ENCODE results near the gene UQCRC1.

UQCRC1 gene

GRCh38 chr3:48585411-48585810 lies 24.0 kb downstream of the UQCRC1 start:
- no peak for TF ChIP-seq GATA3 (IDR thresholded peaks at IDR 0.05; ENCODE audit: low read depth, low read length)
- TF ChIP-seq GATA2 (IDR thresholded peaks at IDR 0.05; ENCODE audit: low read depth, low read length), result no peak

DNA sequence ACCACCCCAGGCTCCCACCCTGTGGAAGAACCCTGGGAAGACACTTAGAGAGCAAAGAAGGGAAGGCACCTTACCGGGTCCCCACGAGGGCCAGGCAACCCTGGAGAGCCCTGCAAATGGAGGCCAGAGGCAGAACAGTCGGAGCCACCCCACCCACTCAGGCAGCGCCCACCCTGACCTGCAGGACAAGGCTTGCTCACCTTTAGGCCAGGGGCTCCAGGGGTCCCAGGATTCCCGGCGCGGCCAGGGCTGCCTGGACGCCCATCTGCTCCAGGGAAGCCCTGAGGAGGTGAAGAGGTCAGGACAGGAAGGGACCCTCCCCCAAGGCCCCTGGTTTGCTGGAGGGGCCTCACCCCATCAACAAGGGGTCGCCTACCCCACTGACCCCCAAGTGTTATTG lies 24.6 kb downstream of the UQCRC1 start:
- TF ChIP-seq GATA3 (IDR thresholded peaks at IDR 0.05; ENCODE audit: low read depth, low read length) (no peak), GATA2 (IDR thresholded peaks at IDR 0.05; ENCODE audit: low read depth, low read length) (no peak)

GRCh38 chr3:48581621-48582481 lies 27.6 kb downstream of the UQCRC1 start:
- TF ChIP-seq GATA3 (IDR thresholded peaks at IDR 0.05; ENCODE audit: low read depth, low read length) (no peak), GATA2 (IDR thresholded peaks at IDR 0.05; ENCODE audit: low read depth, low read length) (no peak)

GRCh38 chr3:48576647-48577046 lies 32.8 kb downstream of the UQCRC1 start:
- TF ChIP-seq GATA3 (IDR thresholded peaks at IDR 0.05; ENCODE audit: low read depth, low read length) (no peak), GATA2 (IDR thresholded peaks at IDR 0.05; ENCODE audit: low read depth, low read length) (no peak)

- TF ChIP-seq GATA3 (IDR thresholded peaks at IDR 0.05; ENCODE audit: low read depth, low read length) (no peak), GATA2 (IDR thresholded peaks at IDR 0.05; ENCODE audit: low read depth, low read length) (no peak)
These were observed 34.1 kb downstream of the UQCRC1 start for GRCh38 chr3:48575366-48575765.

DNA sequence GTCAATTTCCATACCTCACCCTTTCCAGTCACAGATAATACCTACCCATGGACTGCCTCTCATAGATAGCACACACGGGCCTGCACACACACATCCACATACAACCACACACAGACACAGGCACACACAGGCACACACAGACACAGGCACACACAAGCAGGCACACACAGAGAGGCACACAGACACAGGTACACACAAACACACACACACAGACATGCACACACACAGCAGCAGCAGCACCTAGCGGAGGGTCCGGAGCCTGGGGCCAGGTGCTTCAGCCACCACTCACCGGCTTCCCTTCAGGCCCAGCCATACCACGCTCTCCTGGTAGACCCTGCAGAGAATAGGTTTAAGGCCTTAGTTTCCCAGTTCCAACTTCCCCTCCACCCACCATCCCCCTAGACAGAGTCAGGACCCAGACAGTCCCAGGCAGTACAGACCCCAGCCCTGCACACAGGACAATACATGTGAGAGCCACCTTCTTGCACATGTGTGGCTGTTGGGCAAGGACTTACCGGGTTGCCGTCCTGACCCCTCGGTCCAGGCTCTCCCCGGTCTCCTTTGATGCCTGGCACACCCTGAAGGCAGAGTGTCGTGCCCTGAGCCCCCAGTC lies 35.4 kb downstream of the UQCRC1 start:
- no peak for TF ChIP-seq GATA2 (IDR thresholded peaks at IDR 0.05; ENCODE audit: low read depth, low read length)

DNA sequence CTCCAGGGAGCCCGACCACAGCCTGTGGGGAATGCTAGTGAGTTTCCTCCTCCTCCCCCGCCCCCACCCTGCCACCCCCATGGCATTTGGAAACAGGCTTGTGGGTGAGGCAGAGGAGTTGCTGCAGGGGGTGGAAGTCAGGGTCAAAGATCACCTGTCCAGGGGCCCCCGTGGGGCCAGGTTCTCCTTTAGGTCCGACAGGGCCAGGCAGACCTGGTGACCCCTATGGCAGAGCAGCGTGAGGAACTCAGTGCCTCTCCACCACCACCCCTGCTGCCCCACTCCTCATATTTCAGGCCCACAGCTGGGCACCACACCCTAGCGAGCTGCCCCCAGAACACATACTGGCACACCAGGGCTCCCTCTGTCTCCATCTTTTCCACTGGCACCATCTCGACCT lies 36.9 kb downstream of the UQCRC1 start:
- TF ChIP-seq GATA3 (IDR thresholded peaks at IDR 0.05; ENCODE audit: low read depth, low read length) (no peak), GATA2 (IDR thresholded peaks at IDR 0.05; ENCODE audit: low read depth, low read length) (no peak)

DNA sequence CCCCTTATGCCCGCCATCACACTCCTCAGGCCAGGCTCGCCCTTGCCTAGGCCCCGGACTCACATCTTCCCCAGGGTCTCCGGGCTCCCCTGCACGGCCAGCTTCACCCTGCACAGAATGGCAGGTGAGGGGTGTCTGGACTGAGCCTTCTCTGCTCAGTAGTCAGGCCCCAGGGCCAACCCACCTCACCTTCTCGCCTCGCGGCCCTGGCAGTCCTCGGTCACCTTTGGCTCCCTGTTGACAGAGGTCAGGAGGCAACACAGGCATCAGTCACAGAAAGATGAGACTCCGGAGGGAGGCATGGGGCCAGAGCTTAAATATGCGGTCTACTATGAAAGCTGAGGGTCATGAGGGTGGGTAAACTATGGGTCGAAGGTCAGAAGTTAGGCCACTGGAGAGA lies 37.5 kb downstream of the UQCRC1 start:
- TF ChIP-seq GATA2 (IDR thresholded peaks at IDR 0.05; ENCODE audit: low read depth, low read length), result no peak
- no peak for TF ChIP-seq GATA3 (IDR thresholded peaks at IDR 0.05; ENCODE audit: low read depth, low read length)

DNA sequence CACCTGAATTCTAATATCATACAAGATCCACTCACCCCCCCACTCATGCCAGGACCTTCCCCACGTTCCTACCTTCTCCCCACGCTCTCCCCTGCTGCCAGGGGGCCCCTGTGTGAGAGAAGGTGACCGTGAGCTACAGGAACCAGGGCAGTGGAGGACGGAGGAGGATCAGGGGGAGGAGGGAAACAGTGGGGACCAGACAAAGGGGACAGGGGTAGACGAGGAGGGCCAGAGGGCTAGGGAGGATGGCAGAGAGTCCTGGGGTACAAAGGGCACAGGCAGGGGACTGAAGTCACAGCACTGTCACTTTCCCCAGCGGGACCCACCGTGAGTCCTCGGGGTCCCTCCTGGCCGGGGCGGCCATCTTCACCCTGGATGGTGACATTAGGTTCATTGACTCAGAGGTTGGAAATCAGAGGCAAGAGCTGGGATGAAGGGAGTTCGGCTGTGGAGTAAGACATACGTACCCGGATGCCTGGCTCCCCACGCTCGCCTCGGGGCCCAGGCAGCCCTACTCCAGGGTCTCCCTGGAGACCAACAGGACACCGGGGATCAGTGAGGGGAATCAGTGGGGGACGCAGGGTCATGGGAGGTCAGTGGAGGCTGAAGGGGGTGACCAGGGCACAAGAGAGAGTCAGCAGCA lies 39.5 kb downstream of the UQCRC1 start:
- TF ChIP-seq GATA3 (IDR thresholded peaks at IDR 0.05; ENCODE audit: low read depth, low read length) (no peak), GATA2 (IDR thresholded peaks at IDR 0.05; ENCODE audit: low read depth, low read length) (no peak)

GRCh38 chr3:48569400-48569799 lies 40.0 kb downstream of the UQCRC1 start:
- TF ChIP-seq GATA3 (IDR thresholded peaks at IDR 0.05; ENCODE audit: low read depth, low read length), result no peak
- TF ChIP-seq GATA2 (IDR thresholded peaks at IDR 0.05; ENCODE audit: low read depth, low read length), result no peak

DNA sequence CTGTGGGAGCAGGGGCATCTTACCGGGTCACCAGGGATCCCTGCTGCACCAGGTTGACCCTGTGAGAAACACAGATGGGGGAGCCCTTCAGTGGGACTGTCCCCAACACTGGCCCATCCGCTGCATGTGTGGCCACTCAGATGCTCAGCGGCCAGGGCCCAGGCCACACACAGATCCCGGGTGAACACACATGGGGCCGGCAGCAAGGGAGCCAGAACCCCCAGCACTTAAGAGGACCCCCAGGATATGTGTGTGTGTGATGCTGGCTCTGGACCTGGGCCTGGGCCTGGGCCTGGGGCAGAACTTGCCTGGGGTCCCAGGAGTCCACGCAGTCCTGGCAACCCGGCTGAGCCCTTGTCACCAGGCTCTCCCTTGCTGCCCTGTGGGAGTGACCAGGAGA lies 41.0 kb downstream of the UQCRC1 start:
- TF ChIP-seq GATA3 (IDR thresholded peaks at IDR 0.05; ENCODE audit: low read depth, low read length) (no peak), GATA2 (IDR thresholded peaks at IDR 0.05; ENCODE audit: low read depth, low read length) (no peak)

DNA sequence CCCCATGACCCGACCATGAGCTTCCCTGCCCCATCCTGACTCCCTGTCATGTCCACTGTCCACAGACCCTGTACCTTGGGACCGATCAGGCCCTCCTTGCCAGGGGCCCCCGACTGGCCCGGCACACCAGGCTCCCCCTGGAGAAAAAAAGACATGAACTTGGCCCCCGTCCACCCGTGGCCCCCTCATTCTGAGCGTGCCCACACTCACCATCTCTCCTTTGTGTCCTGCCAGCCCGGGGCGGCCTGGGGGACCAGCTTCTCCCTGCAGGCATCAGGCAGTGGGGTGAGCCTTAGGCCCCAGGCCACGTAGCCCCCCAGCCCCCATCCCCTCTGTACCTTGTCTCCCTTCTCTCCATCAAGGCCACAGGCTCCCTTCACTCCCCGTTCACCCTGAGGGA lies 41.9 kb downstream of the UQCRC1 start:
- no peak for TF ChIP-seq GATA3 (IDR thresholded peaks at IDR 0.05; ENCODE audit: low read depth, low read length)
- TF ChIP-seq GATA2 (IDR thresholded peaks at IDR 0.05; ENCODE audit: low read depth, low read length), result no peak

DNA sequence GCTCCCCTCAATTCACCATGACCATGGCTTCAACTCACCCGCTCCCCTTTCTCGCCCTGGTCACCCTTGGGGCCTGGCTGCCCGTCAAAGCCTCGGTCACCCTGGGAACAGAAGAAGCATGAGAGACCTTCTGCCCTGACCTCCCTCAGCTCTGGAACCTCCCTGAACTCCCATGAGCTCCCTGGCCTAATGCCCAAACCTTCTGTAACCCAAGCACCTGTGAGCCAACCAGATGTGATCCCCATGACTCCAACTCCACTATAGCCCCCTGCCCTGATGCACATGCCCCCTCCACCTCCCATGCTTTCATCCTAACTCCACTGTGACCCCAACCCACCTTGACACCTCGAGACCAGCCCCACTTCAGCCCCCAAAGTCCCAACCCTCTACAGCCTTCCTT lies 42.4 kb downstream of the UQCRC1 start:
- no peak for TF ChIP-seq GATA2 (IDR thresholded peaks at IDR 0.05; ENCODE audit: low read depth, low read length)
- no peak for TF ChIP-seq GATA3 (IDR thresholded peaks at IDR 0.05; ENCODE audit: low read depth, low read length)

DNA sequence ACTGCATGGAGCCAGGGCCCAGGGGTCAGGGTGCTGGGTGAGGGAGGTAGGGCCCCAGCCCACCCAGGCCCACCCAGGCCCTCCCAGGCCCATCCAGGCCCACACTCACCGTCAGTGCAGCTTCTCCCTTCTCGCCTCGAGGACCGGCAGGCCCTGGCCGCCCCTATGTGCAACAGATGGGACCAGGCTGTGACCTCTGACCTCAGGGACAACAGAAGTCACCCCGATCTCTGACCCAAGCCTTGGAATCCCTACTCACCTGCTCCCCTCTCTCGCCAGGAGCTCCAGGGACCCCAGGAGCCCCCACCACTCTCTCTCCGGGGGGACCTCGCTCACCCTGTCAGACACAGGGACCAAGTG lies 43.1 kb downstream of the UQCRC1 start:
- TF ChIP-seq GATA3 (IDR thresholded peaks at IDR 0.05; ENCODE audit: low read depth, low read length) (no peak), GATA2 (IDR thresholded peaks at IDR 0.05; ENCODE audit: low read depth, low read length) (no peak)
